NCI-H524 (cell line): ENCODE data around the gene SGTB.
"Not testable (repeated sequence)": the region's sequence is repeated elsewhere in the genome, so short reads cannot be mapped to it uniquely, and the experiment has no call there.

Experiments used
- DNase-seq, 2 experiments: peaks; one replicate each; lab custom pipeline; 2025; lab: John Stamatoyannopoulos, UW

Gene SGTB

DNA sequence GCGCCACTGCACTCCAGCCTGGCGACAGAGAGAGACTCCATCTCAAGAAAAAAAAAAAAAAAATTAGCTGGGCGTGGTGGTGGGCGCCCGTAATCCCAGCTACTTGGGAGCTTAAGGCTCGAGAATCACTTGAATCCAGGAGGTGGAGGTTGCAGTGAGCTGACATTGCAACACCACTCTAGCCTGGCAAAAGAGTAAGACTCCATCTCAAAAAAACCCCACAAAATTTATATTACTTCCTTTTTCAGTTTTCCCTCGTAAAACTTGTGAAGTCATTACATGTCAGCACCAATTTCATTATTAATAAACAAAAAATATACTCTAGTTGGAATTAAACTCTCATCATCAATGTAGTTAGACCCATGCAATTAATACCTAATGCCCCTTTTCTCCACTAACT lies 53.2 kb downstream of the SGTB start:
- DNase-seq, result no peak

DNA sequence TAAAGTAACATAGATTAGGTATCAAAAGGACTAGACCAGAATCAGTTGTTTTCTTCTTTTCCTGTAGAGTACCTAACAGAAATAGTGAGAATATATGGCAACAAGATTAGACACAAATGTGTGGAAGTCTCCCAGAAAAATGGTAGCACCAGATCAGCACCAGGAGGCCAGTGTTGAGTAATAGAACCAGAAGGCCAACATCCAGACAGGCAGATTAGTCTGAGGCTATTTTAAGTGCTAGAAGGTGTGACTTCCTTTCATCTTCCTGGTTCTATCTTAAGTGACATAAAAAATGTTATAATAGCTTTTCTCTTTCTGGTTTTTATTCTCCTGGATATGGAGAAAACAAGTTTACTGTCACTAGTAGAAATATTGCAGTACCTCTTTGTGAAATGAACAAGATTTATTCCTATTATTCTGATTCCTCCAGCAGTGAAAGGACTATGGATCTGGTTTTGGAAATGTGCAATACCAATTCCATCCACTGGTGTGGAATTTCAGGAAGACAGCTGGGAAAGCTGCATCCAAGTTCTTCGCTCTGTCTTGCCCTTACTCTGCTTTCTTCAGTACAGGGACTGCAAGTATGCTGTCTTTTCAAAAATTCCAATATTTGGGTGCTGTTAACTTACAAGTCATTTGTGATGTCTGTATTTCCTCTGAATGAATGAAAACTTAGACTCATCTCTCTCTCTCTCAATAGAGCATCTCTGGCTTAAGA lies 57.9 kb downstream of the SGTB start:
- no peak for DNase-seq

DNA sequence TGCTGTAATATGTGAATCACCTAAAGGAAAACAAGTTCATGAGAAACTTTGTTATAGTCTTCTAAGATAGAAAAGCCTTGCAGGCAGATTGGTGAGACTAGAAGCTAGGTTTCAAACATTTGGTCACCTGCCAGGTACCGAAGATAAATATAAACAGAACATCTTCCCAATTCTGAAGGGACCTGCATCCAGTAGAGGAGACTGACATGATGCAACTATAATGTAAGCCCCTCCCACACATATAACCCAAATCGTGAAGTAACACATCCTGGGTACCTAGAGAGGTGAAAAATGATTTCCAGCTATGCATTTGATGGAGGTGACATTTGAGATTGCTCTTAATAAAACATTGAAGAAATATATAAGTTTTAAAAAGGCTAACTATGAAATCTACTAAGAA lies 67.2 kb downstream of the SGTB start:
- DNase-seq, result no peak

DNA sequence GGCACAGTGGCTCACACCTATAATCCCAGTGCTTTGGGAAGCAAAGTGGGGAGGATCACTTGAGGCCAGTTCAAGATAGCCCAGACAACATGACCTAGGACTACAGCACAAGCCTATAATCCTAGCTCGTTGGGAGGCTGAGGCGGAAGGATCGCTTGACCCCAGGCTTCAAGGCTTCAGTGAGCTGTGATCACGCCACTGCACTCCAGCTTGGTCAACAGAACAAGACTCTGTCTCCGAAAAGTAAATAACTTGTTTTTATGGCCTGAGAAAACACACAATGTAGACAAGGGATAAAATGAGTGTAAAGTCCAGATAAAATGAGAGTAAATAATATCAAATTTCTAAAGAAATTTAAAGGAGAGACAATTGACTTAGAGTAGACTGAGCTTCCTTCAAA lies 70.8 kb downstream of the SGTB start:
- no peak for DNase-seq

DNA sequence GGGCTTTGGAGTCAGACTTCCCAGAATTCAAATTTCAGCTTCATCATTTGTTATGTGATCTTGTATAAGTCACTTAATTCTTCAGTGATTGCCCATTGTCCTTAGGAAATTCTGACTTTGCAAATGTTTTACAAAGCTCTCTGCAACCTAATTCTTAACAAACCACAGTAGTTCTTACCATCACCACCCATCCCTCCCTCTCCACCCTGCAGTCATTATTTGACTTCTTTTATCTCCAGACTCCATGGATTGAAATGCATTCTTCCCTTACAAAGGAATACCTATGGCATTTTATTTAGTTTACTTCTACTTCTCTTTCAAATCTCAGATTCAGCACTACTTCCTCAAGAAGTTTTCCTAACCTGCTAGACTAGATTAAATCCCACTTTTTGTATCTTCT lies 74.0 kb downstream of the SGTB start:
- DNase-seq, result no peak

DNA sequence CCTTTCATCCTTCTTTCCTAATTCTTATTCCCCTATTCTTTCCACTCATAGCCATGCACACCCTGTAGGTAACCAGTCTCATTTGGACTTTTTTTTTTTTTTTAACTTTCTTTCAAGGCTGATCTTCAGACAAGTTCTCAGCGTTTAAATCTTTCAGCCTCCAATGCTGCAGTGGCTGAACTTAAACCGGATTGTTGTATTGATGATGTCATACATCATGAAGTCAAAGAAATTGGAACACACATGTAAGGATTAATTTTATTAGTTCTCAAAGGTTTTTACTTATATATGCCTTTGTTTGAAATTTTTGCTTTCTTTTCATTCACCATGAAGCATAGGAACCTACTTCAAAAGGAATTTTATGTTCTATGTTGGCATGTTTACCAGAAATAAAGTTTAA lies 75.0 kb downstream of the SGTB start:
- no peak for DNase-seq

DNA sequence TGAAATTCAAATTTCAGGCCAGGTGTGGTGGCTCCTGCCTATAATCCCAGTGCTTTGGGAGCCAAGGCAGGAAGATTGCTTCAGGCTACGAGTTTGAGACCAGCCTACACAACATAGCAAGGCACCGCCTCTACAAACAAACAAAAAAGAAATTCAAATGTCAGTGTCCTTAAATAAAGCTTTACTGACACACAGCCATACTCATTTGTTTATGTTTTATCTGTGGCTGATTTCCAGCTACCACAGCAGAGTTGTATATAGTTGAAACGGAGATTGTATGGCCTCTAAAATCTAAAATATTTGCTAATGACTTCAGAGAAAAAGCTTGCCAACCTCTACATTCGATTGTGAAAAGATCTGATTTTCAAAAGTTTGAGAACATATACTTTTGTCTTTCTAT lies 81.7 kb downstream of the SGTB start:
- DNase-seq, result no peak

DNA sequence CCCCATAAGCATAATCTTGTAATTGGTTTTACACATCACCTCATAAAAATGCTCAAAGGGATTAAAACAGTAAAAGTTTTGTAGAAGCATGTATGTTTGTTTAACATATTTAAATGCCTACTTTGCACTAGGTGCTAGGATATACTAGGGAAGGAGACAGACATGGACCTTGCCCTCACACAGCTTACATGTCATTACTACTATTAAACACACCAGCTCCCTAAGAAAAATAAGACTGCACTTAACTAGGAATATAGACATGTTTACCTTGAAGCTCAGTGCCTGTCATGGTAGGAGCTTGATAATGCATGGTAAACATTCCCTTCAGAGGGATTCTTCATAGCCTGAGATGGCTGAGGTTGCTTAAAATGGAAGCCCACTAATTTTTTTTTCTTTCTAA lies 90.9 kb downstream of the SGTB start:
- DNase-seq, result no peak

DNA sequence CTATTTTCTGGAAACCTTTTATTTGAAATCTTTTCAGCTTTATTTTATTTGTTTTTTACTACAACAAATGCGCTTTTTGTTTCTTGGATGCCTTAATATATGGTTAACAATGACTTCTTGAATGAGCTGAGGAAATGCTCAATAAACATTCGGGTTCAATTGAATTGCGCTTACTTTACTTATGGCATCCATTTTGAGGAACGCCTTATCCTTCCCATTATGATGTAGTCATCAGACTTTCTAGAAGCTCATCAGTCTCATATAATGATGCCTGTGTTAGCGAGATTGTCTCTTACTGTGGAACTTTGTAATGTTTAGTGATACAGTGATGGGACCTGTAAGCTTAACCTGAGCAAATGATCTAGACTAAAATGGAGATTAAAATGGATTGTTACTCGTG lies 96.2 kb downstream of the SGTB start:
- no peak for DNase-seq

DNA sequence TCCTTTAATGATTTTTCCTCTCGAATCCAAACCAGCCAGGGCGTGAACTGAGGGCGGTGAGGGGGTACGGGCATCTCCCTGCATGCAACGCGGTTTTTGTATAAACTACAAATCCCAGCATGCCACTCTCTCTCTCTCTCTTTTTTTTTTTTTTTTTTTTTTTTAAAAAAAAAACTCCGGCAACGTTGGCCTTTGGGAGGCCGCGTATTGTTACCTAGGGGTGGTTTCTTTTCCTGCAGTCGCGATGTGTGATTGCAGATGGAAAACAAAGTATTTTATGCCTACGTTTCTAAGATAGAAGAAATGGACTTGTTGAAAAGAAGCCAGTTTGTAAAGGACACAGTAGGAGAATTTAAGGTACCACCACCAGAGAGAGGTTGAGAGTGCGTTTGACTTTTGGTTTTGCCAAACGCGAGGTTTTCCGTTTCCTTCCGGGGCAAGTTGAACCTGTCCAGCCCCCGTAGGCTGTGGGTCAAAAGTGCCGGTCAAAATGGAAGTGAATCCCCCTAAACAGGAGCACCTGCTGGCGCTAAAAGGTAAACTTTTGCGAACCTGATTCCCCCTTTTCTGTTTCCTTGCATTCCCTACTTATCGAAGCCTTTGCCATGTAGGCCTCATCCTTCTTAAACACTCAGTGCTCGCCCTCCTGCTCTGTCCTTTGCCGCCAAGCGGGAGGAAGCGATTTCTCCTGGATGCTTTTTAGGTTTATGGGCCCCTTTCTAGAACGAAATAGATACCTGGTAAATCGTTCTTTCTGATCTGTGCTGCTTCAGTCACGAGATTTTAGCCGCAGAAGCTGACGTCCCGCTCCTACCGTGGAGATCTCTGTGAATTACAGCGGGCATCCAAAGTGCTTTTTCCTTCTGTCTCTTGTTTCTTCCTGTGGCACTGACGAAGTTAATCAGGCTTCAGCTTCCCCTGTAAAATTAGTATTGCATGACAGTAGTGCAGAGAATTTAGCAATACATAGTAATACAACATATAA lies 97.0 kb downstream of the SGTB start, which contains the start of the genes SHLD3 and TRAPPC13:
Gene SHLD3, plus strand, starts transcription at position 457 of the 985 bp plus-strand sequence. CDS start 4,561 bp downstream, outside the sequence.
Gene TRAPPC13, plus strand, starts transcription at position 457 of the 985 bp plus-strand sequence. Its CDS starts 34 bp downstream, at position 491.
- peak; percentile 86 to 91 for DNase-seq

DNA sequence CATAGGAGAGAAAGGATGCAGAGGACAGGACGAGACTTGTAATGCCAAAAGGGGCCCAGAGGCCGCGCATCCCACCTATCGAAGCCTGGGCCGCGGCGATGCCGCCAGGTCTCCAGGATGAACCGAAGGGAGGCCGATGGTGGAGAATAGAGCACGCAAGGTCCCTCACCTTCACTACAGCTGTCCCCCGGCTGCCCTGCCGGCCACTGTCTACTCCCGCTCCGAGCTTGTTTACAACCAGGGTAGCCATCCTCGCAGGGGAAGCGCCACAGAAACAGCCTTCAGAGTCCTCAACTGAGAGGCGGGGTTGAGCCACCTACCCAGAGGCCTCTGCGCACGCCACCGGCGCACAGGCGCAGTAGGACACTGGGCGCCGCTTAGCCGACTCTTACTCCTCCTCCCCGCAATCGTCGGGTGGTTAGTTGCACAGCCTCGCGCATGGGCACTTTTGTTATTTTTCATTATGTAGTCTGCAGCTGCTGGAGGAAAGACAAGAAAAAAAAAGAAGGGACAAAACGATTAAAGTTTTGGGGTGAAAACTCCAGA lies 97.8 kb downstream of the SGTB start, which contains the start of gene TRIM23:
Gene TRIM23, minus strand, starts transcription at position 309 of the 546 bp plus-strand sequence. Its CDS starts 59 bp downstream, at position 250.
- DNase-seq, result peak; percentile 88 to 91

DNA sequence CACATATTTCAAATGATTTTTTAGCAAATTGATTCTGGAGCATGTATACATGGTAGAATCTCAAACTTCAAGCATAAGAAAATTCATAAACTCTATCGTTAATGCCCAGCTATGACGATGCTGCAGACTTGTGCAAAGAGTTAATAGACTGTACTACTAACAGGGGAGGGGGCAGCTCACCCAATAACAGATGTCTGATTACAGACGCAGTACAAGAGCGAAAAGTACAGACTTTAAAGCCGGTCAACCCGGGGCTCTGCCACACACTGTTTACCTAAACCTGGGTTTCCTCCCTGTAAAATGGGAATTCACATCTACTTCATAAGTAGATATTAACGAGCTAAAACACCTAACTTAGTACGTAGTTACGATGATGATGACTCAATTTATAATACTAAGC lies 98.4 kb downstream of the SGTB start:
- peak in 1 of 2 experiments; percentile 27 for DNase-seq

DNA sequence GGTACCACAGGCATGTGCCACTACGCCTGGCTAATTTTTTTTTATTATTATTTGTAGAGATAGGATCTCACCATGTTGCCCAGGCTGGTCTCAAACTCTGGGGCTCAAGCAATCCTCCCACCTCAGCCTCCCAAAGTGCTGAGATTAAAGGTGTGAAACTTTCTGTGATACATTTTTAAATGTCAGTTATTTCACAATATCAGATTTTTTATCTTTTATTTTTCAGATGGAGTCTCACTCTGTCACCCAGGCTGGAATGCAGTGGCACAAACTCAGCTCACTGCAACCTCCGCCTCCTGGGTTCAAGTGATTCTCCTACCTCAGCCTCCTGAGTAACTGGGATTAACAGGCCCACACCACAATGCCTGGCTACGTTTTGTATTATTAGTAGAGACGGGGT lies 99.9 kb downstream of the SGTB start:
- not testable (repeated sequence) for DNase-seq

DNA sequence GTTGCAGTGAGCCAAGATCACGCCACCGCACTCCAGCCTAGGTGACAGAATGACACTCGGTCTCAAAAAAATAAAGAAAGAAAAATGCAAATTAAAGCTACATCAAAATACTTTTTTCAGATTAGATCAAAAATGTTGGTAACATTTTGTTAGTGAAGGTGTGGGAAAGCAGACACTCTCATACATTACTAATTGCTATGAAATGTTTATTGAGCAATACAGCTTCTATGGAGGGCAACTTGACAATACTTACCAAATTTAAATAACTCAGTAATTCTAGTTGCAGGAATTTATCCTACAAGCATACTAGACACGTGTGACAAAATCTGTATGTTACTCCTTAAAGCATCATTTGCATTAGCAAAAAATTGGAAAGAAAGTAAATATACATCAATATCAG lies 101.9 kb downstream of the SGTB start:
- DNase-seq, result no peak
